Activated naive CD8-positive, alpha-beta T cell treated with anti-CD3 and anti-CD28 coated beads, Interleukin-2, amount 50 U/mL, for 24 hours (primary cell): Measurements from ENCODE around the gene AP1S1.

Experiments
- ATAC-seq: fragments of 150-1000 bp; cut with Tn5 transposase; one replicate; pipeline ENCODE4 v1.10.0; 2021
- DNase-seq: peaks from one replicate; pipeline ENCODE4 v3.0.0; 2021
- H3K27ac Mint-ChIP-seq: one replicate; pipeline ENCODE4 v1.8.0; 2021; ENCODE audit warnings: mild to moderate bottlenecking, mixed read lengths
- H3K27me3 Mint-ChIP-seq: one replicate; pipeline ENCODE4 v1.8.0; 2021; ENCODE audit warnings: mixed read lengths
- H3K36me3 Mint-ChIP-seq: one replicate; pipeline ENCODE4 v1.8.0; 2021; ENCODE audit warnings: low read depth, mixed read lengths
- H3K4me1 Mint-ChIP-seq: one replicate; pipeline ENCODE4 v1.8.0; 2021; ENCODE audit warnings: mixed read lengths
- H3K4me3 Mint-ChIP-seq: one replicate; pipeline ENCODE4 v1.8.0; 2021; ENCODE audit warnings: mild to moderate bottlenecking, moderate library complexity, mixed read lengths
- H3K9me3 Mint-ChIP-seq: one replicate; pipeline ENCODE4 v1.8.0; 2021; ENCODE audit warnings: mixed read lengths

The AP1S1 gene

DNA sequence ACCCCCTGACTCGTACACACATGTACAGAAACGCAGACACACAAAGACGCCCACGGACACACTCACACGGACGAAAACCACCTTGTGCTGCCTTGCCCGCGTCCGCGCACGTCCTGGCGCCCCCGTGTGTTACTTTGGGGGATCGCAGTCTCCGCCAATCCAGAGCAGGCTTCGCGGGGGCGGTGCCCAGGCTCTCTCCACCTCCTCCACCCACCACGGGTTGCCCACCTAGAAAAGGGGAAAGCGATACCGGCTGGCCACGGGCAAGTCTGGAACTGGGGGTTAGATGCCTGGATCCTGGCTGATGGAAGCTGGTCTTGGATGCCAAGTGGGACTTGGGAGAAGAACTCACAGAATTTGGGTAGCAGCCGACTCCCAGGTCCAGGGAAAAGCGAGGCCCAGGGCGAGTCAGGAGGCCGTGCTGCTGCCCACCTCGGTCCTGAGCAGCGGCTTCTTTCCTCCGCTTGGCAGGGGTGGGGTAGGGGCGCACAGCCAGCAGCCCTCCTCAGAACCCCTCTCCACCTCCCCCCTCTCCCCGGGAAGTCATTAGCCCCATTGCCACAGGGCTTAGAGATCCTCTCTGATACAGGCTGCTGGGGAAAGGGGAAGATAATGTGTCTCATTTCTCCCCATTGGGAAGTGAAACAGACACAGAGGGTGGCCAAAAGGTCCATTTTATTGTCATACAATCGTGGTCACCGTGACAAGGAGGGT, 15.7 kb downstream of the AP1S1 start:
- Mint-ChIP-seq H3K36me3 (peaks cover 2% of the 10 kb centered on the region), H3K4me1 (peaks cover 75% of the 10 kb centered on the region), H3K4me3 (peak overlapping the region; percentile 40), H3K27ac (no peak overlapping the region), H3K27me3 (peaks cover 86% of the 10 kb centered on the region), H3K9me3 (no peaks in the 10 kb centered on the region)
- ATAC-seq: peak; percentile 22
- DNase-seq: peak; percentile 90

DNA sequence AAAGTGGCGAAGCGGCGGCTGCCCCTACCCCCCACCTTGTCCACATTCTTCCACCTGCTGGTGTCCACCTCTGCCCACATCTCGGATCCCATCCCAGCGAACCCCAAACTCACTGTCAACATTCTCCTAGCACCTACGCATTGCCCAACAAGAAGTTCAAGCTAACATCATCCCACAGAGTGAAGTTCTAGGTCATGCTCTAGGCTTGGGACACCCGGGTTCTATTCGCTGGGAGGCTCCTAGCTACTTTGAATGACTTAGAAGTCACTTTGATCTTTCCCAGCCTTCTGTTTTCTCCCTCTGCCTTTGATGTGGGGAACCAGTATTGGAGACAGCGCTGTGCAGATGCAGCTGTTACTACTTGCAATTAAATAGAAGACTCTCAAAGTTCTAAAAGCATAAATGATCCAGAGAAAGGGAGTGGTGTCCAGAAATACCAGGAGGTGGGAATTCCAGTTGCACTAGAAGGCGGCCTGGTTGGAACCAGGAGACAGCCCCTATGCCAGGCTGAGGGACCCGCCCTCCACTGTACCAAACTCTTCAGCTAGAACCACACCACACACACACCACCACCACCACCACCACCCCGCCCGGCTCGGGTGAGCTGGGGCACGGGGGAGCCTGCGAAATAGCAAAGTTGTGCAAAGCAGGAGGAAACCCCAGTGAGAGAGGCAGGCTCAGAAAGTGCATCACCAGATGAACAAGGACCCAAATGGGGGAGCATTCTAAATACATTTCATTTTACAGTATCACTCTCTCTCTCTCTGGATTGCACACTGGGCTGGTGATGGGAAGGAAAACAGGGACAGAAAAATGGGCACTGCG, 16.6 kb downstream of the AP1S1 start:
- Mint-ChIP-seq H3K27ac (no peak overlapping the region), H3K4me1 (peaks cover 67% of the 10 kb centered on the region), H3K27me3 (peaks cover 86% of the 10 kb centered on the region), H3K36me3 (peaks cover 2% of the 10 kb centered on the region), H3K9me3 (no peaks in the 10 kb centered on the region), H3K4me3 (no peak overlapping the region)
- DNase-seq: no peak
- no peak for ATAC-seq

DNA sequence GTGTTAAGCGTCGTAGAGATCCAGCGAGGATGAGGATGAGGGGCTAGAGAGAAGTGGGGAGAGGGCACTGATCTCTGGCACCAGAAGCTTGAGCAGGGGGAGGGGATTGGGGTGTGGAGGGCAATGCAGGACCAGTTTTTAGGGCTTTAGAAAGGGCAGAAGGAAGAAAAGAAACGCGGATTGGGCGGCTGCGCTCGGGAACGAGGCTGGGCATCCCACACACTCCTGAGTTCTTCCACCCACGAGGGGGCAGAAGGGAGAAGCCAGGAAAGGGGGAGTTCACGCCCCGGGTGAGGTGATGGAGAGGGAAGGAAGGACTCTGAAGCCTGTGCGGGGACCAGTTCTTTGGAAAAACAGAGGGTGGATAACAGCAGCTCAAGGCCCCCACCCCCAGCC, 17.2 kb downstream of the AP1S1 start:
- DNase-seq (no peak), ATAC-seq (no peak)
- peaks cover 61% of the 10 kb centered on the region for H3K4me1 Mint-ChIP-seq
- peaks cover 2% of the 10 kb centered on the region for H3K36me3 Mint-ChIP-seq
- H3K9me3 Mint-ChIP-seq: no peaks in the 10 kb centered on the region
- H3K4me3 Mint-ChIP-seq: no peak overlapping the region
- H3K27me3 Mint-ChIP-seq: peaks cover 86% of the 10 kb centered on the region
- no peak overlapping the region for H3K27ac Mint-ChIP-seq

DNA sequence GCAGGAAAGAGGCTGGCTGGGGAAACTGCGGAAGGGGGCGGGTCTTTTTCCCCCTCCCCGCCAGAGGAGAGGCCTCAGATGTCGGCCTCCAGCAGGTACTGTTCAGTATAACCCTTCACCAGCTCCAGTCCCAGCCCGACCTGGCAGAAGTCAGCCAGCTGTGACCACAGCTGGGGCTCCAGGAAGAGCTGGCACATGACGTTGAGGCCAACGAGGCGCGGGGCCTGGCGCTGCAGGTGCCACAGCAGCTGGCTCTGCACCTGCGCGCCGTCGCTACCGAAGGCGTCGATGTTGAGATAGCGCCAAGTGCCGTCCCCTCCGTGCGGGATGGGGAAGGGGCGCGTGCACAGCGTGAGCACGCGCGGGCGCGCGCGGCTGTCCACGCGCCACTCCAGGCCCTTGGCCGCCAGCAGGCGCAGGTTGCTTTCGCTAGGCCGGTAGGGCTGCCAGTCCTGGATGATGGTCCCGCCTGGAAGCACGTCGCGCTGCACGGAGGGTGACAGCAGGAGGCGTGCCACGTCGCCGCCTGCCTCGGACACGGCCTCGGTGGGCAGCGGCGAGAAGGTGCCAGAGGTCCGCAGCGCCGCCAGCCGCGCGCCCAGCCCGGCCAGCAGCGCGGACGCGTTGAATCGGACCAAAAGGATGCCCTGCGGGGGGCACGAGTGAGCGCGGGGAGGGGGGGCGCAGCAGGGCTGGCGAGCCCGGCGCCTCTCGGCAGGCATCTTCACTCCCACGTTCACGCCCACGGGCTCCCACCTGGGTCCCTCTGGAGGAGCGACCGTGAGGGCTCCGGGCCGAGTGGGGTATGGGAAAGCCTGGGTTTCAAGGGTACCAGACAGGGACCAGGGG, 18.0 kb downstream of the AP1S1 start:
- H3K9me3 Mint-ChIP-seq: no peaks in the 10 kb centered on the region
- H3K4me1 Mint-ChIP-seq: peaks cover 56% of the 10 kb centered on the region
- DNase-seq (no peak), ATAC-seq (no peak)
- peaks cover 2% of the 10 kb centered on the region for H3K36me3 Mint-ChIP-seq
- H3K4me3 Mint-ChIP-seq: no peak overlapping the region
- H3K27ac Mint-ChIP-seq: no peak overlapping the region
- peaks cover 88% of the 10 kb centered on the region for H3K27me3 Mint-ChIP-seq

DNA sequence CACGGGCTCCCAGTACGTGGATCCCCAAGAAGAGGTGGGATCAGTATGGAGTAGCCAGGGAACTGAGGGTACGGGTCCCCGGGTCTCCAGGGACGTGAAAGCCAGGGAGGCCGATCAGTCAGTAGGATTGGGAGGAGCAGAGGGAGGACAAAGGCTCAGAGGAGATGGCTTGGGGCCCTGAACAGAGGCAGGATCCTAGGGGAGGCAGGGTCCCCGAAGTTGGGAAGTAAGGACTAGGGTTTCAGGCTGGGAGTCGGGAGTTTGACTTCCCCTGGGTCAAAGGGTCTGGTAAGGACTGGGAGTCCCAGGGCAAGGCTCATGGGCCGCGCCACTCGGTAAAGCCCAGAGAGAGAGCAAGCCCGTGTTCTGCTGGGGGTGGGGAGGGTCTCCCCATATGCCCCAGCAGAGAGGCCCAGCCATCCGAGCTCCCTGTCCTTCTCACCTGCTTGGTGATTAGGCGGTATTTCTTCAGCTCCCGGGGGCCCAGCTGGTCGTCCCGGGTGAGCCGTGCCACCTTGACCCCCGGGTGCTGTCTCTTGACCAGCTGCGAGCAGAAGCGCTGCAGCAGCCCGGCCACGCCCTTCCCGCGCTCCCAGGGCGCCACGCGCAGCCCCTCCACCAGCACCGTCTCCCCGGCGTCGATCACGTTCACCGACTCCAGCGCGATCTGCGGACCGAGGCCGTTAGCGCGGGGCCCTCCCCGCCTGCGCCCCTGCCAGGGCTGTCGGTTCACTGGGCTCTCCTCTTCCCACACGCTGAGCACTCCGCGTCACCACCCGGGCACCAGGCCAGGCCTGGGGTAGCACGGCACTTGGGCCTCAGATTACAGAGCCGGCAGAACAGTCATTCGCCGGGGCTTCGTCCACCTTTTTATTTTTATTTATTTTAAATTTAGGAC, 18.8 kb downstream of the AP1S1 start:
- DNase-seq: peak; percentile 31

DNA sequence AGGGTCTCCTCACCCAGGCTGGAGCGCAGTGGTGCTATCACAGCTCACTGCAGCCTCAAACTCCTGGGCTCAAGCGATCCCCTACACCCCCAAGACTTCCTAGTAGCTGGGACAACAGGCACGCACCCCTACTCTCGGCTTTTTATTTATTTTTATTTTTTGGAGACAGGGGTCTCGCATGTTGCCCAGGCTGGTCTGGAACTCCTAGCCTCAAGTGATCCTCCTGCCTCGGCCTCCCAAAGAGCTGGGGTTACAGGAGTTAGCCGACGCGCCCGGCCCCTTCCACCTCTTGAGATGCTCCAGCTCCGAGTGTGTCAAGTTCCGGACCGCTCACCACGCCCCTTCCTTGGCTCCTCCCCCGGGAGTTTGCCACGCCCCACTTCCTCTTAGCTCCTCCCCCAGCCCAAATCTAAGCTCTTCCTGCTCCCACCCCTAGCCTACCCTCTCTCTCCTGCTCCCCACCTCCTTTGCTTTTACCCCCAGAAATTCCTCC, 19.5 kb downstream of the AP1S1 start:
- Mint-ChIP-seq H3K27ac (no peak overlapping the region), H3K36me3 (peaks cover 2% of the 10 kb centered on the region), H3K9me3 (no peaks in the 10 kb centered on the region), H3K27me3 (peaks cover 87% of the 10 kb centered on the region), H3K4me1 (peaks cover 44% of the 10 kb centered on the region), H3K4me3 (peak overlapping the region; percentile 17)
- DNase-seq (peak; percentile 75), ATAC-seq (peak; percentile 53)

More for the DNA sequence above, 18.8 kb downstream of the AP1S1 start:
- H3K27ac Mint-ChIP-seq: no peak overlapping the region
- H3K36me3 Mint-ChIP-seq: peaks cover 2% of the 10 kb centered on the region
- H3K4me3 Mint-ChIP-seq: peak overlapping the region; percentile 17
- no peaks in the 10 kb centered on the region for H3K9me3 Mint-ChIP-seq
- peak; percentile 41 for ATAC-seq
- H3K4me1 Mint-ChIP-seq: peaks cover 51% of the 10 kb centered on the region
- peaks cover 88% of the 10 kb centered on the region for H3K27me3 Mint-ChIP-seq

DNA sequence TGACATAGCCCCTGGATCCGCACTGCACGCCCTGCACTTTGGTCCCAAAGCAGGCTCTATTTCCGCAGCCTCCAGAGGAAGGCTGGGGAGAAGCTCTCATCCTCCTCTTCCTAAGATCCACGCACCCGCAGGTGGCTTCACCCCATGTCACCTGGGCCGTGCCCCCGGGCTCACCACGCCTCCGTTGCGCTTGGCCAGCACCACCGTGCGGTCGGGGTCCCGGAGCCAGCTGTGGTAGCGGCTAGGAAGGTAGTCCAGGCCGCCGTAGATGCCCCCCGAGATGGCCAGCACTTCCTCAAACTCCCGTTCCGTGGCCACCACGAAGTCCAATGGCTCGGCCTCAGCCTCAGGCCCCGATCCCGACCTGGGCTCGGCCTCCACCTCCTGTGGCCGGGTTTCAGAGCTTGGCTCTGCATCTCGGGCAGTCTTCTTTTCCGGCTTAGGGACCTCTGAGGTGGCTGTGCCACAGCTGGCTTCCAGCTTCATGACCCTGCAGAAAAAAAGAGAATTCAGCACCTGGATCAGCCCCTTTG, 20.1 kb downstream of the AP1S1 start:
- no peaks in the 10 kb centered on the region for H3K36me3 Mint-ChIP-seq
- ATAC-seq: peak; percentile 11
- peak overlapping the region; percentile 17 for H3K4me3 Mint-ChIP-seq
- H3K27me3 Mint-ChIP-seq: peaks cover 87% of the 10 kb centered on the region
- H3K27ac Mint-ChIP-seq: no peak overlapping the region
- DNase-seq: no peak
- peaks cover 41% of the 10 kb centered on the region for H3K4me1 Mint-ChIP-seq
- H3K9me3 Mint-ChIP-seq: no peaks in the 10 kb centered on the region

DNA sequence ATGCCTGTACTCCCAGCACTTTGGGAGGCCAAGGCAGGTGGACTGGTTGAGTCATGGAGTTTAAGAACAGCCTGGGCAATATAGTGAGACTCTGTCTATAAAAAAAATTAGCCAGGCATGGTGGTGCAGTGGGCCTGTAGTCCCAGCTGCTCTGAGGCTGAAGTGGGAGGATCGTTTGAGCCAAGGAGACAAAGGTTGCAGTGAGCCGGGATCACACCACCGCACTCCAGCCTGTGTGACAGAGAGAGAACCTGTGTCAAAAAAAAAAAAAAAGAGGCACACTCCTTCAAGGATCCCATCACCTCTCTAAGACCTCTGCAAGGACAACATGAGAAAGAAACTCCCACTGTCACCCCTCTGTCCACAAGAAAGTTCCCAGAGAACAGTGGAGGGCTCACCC, 21.4 kb downstream of the AP1S1 start:
- H3K36me3 Mint-ChIP-seq: no peaks in the 10 kb centered on the region
- no peak overlapping the region for H3K4me3 Mint-ChIP-seq
- no peaks in the 10 kb centered on the region for H3K9me3 Mint-ChIP-seq
- no peak overlapping the region for H3K27ac Mint-ChIP-seq
- ATAC-seq (no peak), DNase-seq (no peak)
- peaks cover 32% of the 10 kb centered on the region for H3K4me1 Mint-ChIP-seq
- peaks cover 80% of the 10 kb centered on the region for H3K27me3 Mint-ChIP-seq

DNA sequence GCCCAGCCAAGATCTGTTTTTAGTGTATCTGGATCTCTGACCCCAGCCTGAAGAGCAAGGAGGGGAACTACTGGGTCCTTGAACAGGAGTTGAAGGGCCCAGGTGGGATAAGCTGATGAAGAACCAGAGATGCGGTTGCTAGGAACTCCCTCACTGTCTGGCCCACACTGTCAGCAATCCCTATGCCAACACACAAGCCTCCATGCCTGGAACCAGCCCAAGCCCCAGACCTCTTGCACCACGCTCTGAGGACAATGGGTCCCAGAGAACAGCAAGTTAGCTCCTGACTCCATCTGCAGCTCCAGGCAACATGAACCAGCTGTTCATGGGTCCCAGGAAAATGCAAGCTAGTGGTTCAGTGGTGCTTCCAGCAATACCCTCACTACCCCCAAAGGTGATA, 23.4 kb downstream of the AP1S1 start:
- Mint-ChIP-seq H3K4me3 (no peak overlapping the region), H3K27ac (no peak overlapping the region)
- no peak for DNase-seq

DNA sequence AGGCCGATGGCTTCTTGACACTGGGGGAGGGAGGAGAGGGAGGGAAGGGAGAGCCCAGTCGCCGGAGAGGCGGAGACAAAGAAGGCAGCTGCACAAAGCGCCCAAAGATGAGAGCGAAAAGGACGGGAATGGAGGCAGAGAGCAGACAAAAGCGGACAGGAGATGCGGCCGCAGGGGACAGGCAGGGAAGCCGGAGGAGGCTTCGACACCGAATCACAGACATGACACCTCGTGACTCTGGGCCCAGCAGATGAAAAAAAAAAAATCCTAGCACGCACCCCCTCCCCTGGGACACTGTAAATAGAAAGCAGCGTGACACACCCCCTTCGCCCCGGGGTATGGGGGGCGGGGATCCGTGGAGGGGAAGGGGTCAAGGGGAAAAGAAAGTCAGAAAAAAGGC, 24.8 kb downstream of the AP1S1 start:
- Mint-ChIP-seq H3K4me3 (no peak overlapping the region), H3K36me3 (no peaks in the 10 kb centered on the region), H3K27me3 (peaks cover 67% of the 10 kb centered on the region), H3K4me1 (peaks cover 13% of the 10 kb centered on the region), H3K27ac (no peak overlapping the region), H3K9me3 (no peaks in the 10 kb centered on the region)
- DNase-seq (no peak), ATAC-seq (no peak)

More for the DNA sequence above, 23.4 kb downstream of the AP1S1 start:
- no peak for ATAC-seq
- H3K36me3 Mint-ChIP-seq: no peaks in the 10 kb centered on the region
- no peaks in the 10 kb centered on the region for H3K9me3 Mint-ChIP-seq
- peaks cover 78% of the 10 kb centered on the region for H3K27me3 Mint-ChIP-seq
- H3K4me1 Mint-ChIP-seq: peaks cover 22% of the 10 kb centered on the region

DNA sequence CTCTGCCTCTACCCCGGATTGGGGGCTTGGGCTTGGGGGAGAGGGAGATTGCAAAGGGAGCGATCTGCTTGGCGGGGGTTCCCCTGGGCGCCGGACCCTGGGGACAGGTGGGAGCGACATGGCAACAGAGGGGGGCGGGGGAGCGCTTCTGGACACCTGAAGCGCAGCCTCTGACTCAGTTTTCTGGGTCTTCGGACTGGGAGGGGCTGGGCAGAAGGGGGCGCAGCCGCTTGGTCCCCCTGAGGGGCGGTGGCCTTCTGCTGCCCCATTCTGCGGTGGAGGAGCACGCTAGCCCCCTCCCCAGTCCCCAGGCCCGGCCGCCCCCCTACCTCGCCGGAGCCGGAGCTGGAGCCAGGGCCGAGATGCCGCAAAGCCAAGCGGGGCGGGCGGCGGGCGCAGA, 25.4 kb downstream of the AP1S1 start:
- Mint-ChIP-seq H3K4me3 (no peak overlapping the region), H3K4me1 (peaks cover 11% of the 10 kb centered on the region), H3K27ac (no peak overlapping the region), H3K36me3 (no peaks in the 10 kb centered on the region), H3K9me3 (no peaks in the 10 kb centered on the region), H3K27me3 (peaks cover 65% of the 10 kb centered on the region)
- ATAC-seq (no peak), DNase-seq (no peak)

DNA sequence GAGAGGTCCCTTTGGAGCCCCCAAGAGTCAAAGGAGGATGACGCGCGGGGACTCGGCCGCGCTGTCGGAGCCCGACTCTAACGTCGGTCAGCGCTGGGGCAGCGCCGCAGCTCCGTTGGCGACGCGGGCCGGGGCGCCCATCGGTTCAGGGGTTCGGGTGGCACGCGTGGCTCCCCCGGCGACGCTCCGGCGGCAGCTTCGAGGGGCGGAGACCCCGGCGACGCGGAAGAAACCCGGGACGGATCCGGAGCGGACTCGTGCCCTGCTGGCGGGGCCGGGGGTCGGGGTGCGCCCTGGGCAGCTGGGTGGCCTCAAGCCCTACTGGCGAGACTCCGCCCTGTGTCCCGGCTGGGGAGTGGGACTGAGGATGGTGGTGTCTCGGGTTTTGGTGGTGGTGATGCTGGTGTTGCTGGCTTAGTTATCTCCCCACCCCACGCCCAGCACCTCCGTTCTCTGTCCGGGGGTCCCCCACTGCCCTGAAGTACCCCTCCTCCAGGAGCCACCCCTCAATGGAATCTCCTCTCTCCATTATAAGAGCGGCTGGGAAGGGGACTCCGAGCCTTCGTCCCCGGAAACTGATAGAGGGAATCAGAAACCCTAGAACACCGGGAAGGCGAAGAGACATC, 26.0 kb downstream of the AP1S1 start, which contains the start of gene NAT16:
Gene NAT16, minus strand, starts transcription at position 164 of the 626 bp plus-strand sequence. CDS start 5,486 bp downstream, outside the sequence.
- H3K27ac Mint-ChIP-seq: no peak within 1 kb of the TSS
- H3K4me1 Mint-ChIP-seq: peaks cover 11% of the 10 kb centered on the region
- no peaks in the 10 kb centered on the region for H3K36me3 Mint-ChIP-seq
- ATAC-seq: no peak
- peaks cover 64% of the 10 kb centered on the region for H3K27me3 Mint-ChIP-seq
- H3K4me3 Mint-ChIP-seq: no peak within 1 kb of the TSS
- DNase-seq: no peak
- H3K9me3 Mint-ChIP-seq: no peaks in the 10 kb centered on the region

DNA sequence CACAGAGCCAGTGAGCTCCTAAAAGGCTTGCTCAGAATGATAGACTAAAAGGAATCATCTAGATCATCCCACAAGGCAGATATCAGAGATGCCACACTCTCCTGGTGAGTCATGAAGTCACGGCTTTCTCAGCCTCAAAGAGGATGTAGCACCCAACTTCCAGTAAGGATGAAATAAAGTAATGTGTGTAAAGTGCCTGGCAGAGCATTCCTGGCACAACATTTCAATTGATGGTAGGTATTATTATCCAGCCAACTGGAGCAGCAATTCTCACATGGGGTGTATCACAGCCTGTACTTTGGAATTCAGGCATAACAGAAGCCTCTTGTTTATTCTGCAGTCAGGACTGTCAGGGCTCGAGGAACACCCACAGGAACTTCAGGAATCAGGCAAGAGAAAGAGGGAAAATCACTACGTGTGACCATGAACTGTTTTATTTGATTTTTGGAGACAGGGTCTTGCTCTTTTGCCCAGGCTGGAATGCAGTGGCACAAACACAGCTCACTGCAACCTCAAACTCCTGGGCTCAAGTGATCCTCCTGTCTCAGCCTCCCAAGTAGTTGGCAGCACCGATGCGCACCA, 31.1 kb downstream of the AP1S1 start:
- Mint-ChIP-seq H3K27me3 (peaks cover 40% of the 10 kb centered on the region), H3K4me3 (no peak overlapping the region), H3K36me3 (no peaks in the 10 kb centered on the region), H3K4me1 (peaks cover 9% of the 10 kb centered on the region), H3K27ac (no peak overlapping the region), H3K9me3 (no peaks in the 10 kb centered on the region)
- ATAC-seq (no peak), DNase-seq (no peak)
